Fibroblast of mammary gland (primary cell): ENCODE data around the gene FAM13A.
A peak's percentile ranks its signal among the peaks of the same experiment; 100 is the strongest.

Source experiments
- DNase-seq: peaks from one replicate; pipeline ENCODE4 v3.0.0-alpha.2; 2010; ENCODE audit warnings: low read depth
- H3K4me3 ChIP-seq: 2 replicates; pipeline ENCODE4 v1.5.1; 2011; ENCODE audit warnings: low read depth, mild to moderate bottlenecking, low read length, moderate library complexity; ENCODE audit not compliant: control insufficient read depth
- CTCF ChIP-seq: conservative IDR thresholded peaks from 2 replicates; pipeline ENCODE4 v1.5.1; 2011; ENCODE audit warnings: low read depth, low read length, inconsistent platforms; ENCODE audit not compliant: control insufficient read depth, insufficient read depth

The FAM13A gene

GRCh38 chr4:88797725-88798124 lies 259.3 kb downstream of the FAM13A start:
- H3K4me3 ChIP-seq, result no peak overlapping the region
- TF ChIP-seq CTCF, result no peak
- DNase-seq, result no peak

- no peak for TF ChIP-seq CTCF
- no peak overlapping the region for H3K4me3 ChIP-seq
- DNase-seq, result no peak
Measured at GRCh38 chr4:88796545-88796944, 260.4 kb downstream of the FAM13A start.

GRCh38 chr4:88794952-88795351 lies 262.0 kb downstream of the FAM13A start:
- no peak for DNase-seq
- TF ChIP-seq CTCF, result no peak
- no peak overlapping the region for H3K4me3 ChIP-seq

- TF ChIP-seq CTCF, result no peak
Measured at GRCh38 chr4:88794087-88794690, 262.8 kb downstream of the FAM13A start.

GRCh38 chr4:88793475-88793874 lies 263.5 kb downstream of the FAM13A start:
- no peak for TF ChIP-seq CTCF
- no peak overlapping the region for H3K4me3 ChIP-seq
- DNase-seq, result no peak

More at GRCh38 chr4:88794087-88794690, 262.8 kb downstream of the FAM13A start:
- no peak for DNase-seq
- H3K4me3 ChIP-seq, result no peak overlapping the region

GRCh38 chr4:88792821-88793220 lies 264.2 kb downstream of the FAM13A start:
- TF ChIP-seq CTCF, result no peak
- no peak overlapping the region for H3K4me3 ChIP-seq
- peak; percentile 45 for DNase-seq
